Activated T-cell treated with anti-CD3 and anti-CD28 coated beads for 24 hours (primary cell): ENCODE measurements around the gene RABGAP1.

Experiments used
- DNase-seq: peaks from one replicate; pipeline ENCODE4 v3.0.0-alpha.2; 2020; ENCODE audit warnings: low read depth

The RABGAP1 gene

DNA sequence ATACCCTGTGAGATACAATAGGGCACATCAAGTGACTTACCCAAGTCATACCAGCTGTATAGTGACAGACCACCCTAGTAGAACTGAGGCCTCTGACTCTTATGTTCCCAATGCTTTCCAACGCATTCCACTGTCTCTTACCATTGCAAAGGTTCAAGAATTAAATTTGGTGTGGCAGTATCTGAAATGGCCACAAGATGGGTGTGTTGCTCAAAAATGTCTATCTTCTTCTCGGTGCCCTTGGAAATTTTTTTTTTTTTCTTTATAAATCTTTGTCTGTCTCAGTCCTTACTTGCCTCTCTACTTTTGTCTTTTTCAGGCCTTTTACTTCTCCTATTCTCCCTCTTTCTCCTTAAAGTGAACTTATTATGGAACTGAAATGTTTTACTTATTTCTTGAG, 141.0 kb downstream of the RABGAP1 start:
- peak; percentile 5 for DNase-seq

DNA sequence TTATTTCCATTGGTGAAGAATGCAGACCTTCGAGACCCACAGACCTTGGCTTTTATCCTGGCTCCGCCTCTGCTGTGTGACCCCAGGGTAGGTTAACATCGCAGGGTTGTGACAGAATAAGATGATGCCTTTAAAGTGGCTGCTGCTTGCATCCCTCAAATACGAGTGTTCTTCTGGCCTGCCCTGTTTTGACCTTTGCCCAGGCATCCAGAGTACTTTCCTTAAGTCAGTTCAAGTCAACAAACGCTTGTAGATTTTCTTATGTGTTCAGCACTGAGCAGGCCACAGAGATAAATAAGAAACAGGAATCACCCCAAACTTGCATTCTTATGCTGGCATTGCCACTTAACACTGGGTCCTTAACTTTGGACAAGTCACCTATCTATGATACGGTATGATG, 142.9 kb downstream of the RABGAP1 start:
- DNase-seq: no peak

DNA sequence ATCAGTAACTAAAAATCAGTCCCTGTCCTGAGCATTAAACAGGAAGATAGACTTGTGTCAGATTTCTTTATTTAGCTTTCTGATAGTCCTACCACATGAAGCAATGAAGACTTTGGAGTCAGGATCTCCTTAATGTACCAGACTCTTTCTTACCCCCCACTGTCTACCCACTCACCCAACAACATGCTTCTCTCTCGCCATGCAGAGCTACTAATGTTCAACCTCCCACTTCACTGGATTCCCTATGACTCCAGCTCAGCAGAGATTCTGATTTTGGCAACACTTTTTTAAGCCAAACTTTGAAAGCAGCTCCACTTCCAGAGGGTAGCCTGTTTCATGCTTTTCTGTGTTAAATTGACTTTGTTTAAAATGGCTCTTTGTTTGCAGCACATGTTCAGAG, 143.4 kb downstream of the RABGAP1 start:
- no peak for DNase-seq

DNA sequence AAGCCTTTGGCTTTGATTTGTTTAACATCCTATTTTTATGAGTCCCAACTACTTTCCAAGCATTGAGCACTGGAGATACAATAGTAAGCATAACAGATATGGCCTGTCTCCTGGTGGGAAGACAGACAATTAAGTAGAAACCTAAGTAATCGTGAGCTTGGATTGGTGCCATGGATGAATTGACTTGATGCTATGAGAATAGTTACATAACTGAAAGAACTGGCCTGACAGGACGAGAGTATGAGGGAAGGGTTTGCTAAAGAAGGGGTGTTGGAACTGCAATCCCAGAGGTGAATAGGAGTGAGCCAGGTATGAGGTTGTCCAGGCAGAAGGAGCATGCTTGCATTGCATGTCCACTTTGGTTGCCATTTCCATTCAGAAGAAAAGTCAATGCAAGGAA, 145.1 kb downstream of the RABGAP1 start:
- no peak for DNase-seq

DNA sequence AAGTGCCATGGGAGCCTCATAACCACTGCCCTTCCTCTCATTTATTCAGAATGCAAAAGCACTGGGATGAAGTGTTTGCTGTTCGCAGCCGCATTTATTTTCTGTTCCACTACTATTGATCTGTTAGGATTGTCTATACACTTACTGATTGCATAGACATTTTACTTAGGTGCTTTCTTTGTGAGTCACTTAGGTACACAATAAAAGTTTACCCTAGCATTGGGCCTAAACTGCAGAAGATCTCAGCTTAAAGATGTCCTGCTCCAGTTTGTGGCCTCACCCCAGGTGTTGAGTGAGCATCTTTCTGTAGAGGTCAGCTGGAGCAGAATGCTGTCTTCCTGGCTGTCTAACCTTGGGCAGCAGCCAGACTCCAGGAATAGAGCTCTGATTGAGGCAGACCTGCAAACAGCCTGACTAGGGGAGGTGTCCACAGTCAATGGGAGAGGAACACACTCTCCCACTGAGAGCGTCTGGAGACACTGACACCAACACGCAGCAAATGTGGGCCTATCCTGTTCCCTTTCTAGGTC, 146.6 kb downstream of the RABGAP1 start:
- no peak for DNase-seq

DNA sequence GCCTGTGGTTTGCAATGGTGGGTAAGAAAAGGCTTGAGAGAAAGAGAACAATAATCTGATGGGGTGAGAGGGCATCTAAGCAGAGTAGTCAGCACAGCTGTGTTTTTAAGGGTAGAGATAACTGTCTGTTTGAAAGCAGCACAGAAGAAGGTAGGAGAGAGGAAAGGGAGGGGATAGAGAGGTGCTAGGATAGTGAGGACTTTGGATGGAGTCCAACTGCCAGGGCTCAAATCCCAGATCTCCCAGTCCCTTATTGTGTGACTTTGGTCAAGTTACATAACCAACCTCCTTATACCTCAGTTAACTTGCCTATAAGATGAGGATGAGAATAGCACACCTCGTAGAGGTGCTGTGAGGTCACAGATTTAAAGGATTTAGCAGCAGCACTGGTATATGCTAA, 148.2 kb downstream of the RABGAP1 start:
- no peak for DNase-seq

DNA sequence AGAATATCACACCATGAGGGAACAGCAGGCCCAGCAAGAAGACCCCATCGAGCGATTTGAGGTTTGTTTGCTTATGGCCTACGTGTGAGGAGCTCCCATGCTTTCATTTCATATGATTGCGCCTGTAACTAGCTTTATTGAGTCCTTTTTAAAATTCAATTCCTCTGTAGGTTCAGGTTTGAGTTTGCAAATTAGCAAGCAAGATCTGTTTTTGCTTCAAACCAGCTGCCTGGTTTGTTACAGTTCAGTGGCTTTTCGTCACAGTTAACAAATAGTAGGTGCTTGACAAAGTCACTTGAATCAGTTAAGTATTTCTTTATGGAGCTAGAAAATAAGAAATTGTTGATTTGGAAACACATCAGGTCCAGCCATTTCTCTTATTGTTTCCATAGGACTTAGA, 149.0 kb downstream of the RABGAP1 start:
- DNase-seq: no peak

DNA sequence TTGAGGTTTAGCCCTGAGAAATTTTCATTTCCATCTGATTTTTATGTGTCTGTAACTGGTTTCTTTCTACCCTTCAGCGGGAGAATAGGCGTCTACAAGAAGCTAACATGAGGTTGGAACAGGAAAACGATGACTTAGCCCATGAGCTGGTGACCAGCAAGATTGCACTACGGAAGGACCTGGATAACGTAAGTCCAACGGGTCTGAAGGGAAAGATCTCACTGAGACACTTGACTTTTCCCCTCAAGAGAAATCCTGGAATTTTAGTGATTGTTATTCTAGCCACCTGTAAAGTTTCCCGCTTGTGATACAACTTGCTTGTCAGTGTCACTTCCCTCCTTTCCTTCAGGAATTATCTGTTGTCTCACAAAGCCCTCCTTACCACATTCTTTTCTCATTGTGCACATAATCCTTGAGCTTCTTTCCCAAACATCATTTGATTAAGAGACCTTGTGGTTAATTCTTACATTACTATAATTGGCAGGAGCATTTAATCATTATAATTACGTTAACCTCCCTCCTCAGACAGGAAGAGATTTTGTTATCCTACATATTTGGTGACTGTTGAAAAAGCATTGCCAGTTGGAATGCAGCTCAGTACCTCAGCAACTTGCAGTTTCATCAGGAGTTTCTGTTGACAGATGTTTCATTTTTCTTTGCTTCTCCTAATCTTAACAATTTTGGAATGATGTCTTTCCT, 149.5 kb downstream of the RABGAP1 start:
- DNase-seq: no peak

DNA sequence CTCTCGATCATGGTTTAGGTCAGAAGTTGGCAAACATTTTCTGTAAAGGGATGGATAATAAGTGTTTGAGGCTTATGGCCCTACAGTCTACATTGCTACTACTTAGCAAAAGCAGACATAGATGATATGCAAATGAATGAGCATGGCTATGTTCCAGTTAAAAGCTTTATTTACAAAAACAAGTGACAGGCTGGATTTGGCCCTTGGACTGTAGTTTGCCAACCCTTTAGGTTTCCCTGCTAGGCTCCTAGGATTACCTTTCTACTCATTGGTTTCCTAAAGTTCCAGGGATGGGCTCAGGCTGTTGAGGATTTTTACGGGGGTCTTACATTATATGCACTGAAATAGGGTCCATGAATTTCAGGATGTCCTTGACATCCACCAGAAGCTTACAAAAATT, 150.1 kb downstream of the RABGAP1 start:
- no peak for DNase-seq

DNA sequence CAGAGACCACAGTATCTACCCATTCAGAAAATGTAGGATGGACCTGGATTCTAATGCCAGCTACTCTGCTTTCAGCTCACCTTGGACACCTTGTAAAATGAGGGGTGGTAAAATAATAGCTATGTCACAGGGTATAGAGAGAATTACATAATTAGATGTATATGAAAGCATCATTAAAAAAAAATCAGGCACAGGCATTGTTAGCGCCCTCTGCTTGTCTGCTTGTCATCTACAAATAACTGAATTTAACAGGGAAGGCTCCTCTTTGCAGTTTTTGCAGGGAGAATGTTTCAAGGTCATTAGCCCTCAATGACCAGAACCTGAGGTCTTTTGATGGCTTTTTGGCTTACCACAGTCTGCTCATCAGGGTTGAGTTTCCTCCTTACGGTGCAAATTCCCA, 150.6 kb downstream of the RABGAP1 start:
- no peak for DNase-seq

DNA sequence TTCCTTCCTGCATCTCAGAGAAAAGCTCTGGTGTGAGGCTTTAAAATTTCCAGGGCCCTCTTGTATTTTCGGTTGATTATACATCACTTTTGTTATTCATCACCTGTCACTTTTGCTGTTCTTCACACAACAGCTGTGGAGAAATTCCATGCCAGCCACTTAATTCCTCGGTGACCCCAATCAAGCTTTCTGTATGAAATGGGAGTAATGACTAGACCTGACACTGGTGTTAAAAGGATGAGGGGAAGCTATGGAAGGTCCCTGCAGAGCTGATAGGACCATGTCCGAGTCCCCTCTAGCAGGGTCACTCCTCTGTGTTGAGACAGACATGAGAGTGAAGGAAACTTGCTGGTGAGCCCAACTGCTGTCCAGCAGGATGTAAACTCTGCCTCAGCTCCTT, 152.3 kb downstream of the RABGAP1 start:
- DNase-seq: no peak

DNA sequence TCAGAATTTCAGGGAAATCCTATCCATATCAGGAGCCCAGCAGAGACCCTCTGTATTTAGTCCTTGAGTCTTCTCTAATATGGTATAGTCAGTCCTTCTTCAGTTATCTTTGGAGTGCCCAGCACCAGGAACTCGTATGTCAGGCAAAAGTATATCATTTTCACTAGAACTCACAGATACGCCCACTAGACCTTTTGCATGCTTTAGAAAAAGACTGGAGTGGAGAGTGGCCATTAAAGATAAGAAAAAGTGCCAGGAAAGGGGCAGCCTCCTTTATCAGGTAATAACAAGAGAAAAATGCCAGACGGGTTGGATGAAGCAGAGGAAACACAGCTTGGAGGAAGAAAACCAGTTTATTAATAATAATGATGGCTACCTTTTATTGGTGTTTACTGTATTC, 156.2 kb downstream of the RABGAP1 start:
- DNase-seq: no peak

DNA sequence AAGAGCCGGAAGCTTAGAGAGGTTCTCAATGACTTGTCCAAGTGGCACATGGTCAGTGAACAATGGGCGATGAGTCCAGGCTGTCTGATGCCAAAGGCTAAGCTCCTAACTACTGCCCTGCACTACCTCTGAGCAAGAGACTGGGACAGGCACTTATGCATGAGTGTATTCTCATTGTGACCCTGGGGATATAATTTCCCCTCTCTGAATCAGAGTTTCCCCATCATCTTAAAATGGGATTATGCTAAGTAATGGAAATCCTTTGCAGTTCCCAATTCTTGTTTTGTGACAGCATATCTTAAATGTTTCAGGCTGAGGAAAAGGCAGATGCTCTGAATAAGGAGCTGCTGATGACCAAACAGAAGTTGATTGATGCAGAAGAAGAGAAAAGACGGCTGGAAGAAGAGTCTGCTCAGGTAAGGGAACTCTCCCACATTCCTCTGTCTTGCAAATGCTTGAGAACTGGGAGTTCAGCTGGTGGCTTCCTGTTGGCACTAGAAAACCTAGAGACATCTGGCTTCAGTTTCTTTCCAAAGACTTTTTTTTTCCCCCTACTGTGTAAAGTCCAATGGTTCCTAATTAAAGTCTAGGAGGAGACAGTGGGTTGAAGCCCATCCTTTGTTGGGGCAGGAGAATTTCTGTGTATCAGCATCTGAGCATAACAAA, 156.7 kb downstream of the RABGAP1 start:
- no peak for DNase-seq

DNA sequence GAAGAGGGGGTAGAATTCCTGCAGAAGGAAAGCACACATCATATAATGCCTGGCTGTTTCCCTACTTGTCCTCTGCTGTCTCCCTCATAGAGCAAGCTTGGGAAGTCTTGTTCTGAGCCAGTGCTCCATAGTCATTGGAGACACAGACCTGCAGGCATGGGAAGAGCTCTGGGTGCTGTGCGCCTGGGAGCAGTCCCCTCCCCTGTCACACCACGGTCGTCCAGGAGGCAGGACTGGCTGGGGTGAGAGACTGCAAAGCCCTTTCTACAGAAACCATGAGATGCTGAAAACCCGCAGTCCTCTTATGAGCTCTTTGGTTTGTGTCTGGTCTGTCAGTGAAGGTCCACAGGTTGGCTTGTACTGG, 157.3 kb downstream of the RABGAP1 start:
- no peak for DNase-seq

DNA sequence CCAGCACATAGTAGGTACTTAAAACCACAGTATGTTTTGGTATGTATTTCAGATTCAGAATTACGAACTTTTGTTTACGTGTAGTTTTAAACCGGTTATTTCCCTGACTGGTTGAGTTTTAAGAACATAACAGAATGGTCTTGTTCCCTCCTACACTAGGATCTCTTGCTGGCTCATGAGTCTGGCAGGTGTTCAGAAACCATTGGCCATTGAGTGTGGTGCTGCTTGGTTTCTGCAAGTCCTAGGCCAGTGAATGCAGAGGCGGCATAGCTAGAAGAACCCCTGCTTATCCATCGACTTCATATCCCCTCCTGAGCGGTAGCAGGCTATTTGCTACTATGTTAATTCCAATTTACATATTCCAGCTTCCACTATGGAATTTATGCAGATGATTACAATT, 158.2 kb downstream of the RABGAP1 start:
- DNase-seq: no peak

DNA sequence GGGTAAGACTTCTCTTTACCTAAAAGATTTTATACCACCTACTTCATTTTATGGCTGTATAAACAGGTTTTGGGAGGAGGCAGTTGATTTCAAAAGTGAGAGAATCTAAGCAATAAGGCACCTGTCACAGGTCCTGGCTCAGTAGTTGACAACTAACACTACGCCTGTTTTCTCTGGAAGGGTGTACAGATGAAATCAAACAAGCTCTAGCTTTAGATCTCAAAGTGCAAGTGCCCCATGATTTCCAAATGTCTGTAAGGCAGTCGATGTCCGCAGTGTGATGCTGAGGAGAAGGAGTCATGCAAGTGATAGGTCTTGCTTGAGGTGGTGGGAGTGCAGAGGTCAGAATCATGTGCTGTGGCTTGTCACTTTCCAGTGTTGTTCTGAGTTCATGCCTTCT, 158.7 kb downstream of the RABGAP1 start:
- DNase-seq: no peak

DNA sequence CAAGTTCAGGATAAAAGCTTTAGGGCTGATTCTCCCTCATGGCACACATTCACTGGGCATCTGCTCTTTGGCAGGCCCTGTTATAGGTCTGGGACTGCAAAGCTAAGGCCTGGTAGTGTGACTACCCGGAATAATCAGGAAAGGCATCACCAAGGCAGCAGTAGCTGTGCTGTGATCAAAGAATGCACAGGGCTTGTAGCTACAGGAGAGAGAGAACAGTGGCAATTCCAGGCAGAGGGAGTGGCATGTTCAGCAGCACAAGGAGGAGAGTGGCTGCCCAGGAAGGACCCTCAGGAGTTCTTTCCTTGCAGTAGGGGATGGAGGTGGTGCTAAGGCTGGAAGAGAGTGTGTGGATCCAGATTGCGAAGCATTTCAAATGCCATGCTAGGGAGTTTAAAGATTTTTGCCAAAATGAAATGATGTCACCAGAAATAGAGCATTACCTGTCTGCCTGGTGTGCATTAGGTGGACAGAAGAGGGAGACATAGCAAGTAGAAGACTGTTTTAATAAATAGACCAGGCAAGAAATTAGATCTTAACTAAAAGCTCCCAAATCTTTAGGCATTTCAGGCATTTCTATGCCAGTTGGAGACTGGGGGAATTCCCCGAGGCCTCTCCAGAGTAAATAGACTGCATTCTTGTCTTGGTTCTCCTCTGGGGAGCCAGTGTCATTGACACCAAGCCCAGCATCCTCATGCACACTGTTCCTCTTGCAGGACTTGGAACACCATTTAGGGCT, 161.7 kb downstream of the RABGAP1 start:
- DNase-seq: no peak

DNA sequence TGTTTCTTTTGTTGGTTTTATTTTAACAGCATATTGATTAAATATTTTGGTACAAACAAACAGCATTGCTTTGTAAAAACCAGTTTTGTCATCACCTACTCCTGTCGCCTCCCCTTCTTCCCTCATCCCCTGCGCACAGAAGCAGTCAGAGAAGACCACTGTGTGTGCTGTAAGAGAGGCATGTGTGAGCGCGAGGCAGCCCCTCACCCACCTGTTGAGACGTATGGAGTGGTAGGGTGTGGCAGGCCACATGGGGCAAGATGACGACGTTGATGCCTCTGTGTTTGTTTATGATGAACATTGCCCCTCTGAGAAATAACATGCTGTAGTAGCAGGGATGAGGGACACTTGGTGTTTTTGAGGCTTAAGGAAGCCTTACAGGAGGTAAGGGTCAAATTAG, 164.0 kb downstream of the RABGAP1 start:
- DNase-seq: no peak

DNA sequence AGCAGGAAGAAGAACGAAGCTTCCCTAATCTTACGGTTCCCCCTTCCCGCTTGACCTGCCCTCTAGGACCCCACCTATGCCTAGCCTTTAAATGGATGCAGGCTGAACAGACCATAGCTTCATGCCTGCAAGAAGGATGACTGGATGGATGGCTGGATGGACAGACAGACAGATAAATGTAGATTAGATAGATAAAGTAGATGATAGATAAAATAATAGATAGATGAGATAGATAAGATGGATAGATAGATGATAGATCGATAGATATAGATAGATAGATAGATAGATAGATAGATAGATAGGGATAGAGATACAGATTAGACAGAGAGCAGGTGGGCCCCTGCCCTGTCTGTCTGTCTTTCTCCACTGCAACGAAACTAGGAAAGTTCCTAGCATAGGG, 164.7 kb downstream of the RABGAP1 start:
- DNase-seq: no peak

DNA sequence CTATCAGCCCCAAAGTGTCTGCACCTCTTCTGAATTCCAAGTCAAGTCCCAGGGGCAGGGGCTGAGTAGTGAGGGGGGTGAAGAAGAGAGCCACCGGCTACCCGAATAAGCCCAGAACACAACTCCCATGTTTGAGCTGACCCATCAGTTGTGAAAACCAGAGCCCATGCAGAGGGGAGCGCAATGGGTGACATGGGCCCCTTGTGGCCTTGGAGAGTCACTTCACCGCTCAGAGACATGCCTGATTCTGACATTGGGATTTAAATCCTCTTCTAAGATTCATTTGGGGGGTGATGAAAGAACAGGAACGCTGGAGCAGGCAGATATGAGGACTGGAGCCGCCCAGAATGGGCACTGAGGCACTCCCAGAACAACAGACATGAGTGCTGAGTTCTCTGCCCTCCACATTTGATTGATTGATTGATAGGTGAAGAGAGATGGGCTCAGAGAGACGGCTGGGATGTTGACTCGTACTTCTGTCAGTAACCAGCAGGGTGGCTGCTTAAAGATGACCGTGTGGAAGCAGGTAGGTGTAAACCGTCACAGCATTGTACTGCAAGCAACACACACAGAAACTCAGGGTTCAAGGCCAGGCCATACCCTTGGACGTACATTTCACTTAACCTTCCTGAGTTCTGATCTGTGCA, 166.9 kb downstream of the RABGAP1 start:
- DNase-seq: no peak

DNA sequence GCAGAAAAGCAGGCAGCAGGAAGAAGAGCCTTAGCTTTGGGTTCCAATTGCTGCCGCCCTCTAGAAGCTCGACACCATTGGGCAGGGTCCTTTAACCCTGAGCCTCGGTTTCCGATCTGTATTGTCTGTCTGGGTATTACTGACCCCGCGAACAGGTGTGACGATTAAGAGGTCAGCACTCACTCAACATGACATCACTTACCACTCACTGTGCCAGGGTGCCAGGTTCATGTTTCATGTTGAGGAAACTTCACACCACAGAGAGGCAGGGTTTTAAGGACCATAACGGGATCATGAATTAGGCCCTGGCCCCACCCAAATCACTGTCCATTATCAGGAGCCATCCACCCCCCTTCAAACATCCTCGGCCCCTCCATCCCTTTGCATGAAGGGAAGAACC, 168.2 kb downstream of the RABGAP1 start:
- no peak for DNase-seq

DNA sequence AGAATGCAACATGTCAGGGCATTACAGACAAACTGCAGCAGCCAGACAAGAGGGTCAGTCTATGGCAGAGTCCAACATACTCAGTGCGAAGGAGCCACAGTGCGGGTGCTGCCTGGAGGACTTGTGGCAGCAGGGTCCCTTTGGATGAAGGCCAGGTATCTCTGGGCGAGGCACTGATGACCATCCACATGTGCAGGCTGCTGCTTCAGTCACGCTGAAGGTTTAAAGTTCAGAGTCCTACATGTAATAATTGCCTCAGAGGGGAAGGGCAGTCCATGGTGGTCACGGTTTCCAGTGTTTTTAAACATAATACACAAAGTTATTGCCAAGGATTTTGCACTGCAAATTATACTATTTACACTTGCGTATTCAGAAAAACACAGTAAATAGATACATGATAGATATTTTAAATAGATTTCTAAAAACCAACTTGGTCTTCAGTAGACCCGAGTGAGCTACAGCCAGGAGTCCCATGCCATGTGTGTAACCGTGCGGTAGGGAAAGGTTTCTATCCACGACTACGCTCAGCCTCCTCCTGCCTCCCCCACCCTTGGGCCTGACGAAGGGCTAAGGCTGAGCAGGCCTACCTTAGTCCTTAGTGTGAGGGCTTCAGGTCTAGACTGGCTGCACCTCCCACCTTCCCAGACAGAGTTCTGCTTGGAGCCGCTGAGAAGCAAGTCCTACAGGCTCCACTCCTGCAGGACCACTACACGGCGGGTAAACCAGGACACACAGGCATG, 168.9 kb downstream of the RABGAP1 start:
- no peak for DNase-seq
